Hematopoietic multipotent progenitor cell treated with erythropoietin and hydrocortisone succinate and interleukin-3 and kit ligand, for 15 days (in vitro differentiated cells): ENCODE measurements around the gene UBAC1.
A peak's percentile ranks its signal among the peaks of the same experiment; 100 is the strongest.
"Not testable (repeated sequence)": the region's sequence is repeated elsewhere in the genome, so short reads cannot be mapped to it uniquely, and the experiment has no call there.

ENCODE experiments used
- DNase-seq: peaks from one replicate; pipeline ENCODE4 v3.0.0-alpha.2; 2015; ENCODE audit warnings: low spot score

Gene UBAC1

DNA sequence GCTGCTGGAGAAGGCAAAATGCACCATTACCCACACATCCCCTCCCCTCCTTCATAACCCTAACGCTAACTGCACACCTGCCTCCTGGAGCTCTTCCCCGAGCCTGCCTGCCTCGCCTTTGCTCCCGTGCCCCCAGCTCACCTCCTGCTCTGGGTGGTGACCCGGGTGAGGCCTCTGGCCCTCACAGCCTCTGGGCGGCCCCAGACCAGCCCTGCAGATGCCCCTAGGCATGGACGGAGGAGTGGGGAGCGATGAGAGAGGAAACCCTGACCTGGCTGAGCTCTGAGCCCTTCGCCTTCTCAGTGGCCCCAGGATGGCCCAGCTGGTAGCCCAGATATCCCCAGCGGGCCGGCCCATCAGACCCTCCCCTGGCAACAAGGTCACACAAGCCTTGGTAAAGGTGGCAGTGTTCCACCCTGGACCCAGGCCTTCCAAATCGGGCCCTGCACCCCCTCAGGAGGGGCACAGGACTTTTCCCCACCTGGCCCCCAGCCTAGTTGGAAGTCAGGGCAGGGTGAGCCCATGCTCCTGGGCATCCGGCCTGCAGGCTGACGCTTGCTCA, 39.3 kb downstream of the UBAC1 start:
- no peak for DNase-seq

DNA sequence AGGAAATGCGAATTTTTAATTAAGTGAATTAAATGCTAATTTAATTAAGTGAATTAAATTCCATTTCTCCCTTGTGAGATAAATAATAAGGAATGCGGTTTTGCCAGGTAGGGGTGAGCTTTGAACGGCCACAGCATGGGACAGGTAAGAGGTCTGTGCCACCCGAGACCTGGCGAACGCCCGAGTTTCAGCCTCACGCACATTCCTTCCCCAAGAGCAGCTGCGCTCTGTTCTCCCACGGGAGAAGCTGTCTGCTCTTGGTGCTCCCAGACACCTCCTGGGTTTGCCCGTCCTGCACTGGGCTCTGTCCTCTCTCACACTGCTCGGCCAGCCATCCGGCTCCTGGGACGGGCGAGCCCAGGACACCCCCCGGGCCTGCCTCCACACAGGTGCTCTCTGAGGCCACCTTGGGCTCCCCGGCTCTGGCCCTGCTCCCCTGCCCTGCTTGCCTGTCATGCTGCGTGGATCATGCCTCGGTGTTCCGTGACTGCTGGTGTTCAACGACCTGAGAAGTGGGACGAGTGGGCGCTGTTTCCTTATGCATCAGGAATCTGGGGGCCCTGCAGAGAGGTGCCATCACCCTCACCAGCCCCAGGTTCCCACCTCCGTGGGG, 40.1 kb downstream of the UBAC1 start:
- no peak for DNase-seq

DNA sequence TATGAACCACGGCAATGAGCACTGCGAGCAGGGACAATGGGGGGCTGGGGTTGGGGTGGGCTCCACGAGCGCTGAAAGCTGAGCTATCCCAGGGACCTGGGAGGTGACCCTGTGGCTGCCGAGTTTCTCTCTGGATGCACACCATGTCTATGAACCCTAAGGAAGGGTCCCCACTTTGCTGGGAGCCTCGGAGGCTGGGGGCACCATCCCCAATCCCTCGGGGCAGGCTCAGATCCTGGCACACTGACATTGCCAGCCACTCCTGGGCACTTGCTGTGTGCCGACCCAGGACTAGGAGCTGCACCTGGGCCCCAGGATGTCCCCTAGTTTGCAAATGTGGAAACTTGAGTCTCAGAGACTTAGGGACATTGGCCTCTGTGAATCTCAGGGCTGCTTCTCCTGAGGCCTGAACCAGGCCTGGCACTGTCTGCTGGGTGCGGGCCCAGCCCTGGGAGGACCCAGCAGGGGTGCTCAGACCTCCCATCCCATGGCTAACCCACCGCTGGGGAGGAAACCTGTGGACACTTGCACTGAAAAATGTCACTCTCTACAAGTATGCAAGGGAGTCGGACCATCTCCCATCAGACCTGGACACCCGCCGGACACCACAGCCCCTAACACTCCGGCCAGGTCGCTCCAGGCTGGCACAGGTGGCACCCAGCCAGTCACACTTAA, 40.8 kb downstream of the UBAC1 start:
- no peak for DNase-seq

DNA sequence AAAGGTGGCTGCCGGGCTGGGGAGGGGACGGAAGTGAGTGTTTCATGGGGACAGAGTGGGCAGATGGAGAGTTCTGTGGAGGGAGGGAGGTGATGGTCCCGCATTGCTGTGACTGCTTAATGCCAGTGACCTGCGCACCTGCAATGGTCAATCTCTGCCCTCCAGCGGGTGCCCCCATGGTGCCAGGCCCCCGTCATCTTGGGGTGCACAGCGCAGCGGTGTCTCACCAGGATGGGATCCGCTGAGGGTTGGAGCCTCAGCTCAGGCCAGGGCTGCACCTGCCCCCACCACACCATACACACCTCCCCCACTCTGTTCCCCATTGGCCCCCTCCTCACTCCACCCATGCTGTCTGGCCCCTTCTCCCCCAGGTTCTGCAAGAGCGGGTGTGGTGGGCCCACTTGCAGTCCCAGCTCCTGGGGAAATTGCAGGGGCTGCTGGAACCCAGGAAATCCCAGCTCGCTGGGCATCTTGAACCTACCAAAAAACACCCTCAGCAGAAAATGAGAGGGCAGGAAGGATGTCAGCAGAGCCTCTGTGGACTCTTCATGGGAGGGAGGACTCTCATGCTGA, 41.8 kb downstream of the UBAC1 start:
- no peak for DNase-seq

DNA sequence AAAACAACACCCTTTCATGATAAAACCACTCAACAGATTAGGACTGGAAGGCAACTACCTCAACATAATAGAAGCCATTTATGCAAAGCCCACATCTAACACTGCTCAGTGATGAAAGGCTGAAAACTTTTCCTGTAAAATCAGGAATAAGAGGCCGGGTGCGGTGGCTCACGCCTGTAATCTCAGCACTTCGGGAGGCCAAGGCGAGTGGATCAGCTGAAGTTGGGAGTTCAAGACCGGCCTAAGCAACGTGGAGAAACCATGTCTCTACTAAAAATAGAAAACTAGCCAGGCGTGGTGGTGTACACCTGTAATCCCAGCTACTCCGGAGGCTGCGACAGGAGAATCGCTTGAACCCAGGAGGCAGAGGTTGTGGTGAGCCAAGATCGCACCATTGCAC, 44.9 kb downstream of the UBAC1 start:
- DNase-seq: not testable (repeated sequence)

DNA sequence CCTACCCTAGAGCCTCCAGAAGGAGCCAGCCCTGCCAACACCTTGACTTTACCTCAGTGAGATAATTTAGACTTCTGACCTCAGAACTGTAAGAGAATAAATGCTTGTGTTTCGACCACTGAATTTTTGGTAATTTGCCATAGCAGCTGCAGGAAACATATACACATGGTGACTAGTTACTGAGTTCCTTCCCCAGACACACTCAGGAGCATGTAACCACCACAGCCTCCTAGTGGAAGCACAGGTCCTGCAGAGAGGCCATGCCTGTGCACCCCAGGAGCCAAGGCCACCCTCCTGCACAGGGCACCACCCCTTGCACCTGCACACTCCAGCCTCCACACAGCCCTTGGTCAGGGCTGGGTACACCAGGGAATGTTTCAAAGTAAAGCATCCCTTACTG, 46.3 kb downstream of the UBAC1 start:
- DNase-seq: no peak

DNA sequence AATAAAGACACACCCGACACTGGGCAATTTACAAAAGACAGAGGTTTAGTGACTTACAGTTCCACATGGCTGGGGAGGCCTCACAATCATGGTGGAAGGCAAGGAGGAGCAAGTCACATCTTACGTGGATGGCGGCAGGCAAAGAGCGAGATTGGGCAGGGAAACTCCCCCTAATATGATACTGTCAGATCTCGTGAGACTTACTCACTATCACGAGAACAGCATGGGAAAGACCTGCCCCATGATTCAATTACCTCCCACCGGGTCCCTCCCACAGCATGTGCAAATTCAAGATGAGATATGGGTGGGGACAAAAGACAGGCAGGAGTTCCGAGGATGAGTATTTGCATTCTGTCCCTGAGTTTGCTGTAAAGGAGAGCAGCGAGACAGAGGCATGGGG, 49.9 kb downstream of the UBAC1 start:
- DNase-seq: peak; percentile 43

DNA sequence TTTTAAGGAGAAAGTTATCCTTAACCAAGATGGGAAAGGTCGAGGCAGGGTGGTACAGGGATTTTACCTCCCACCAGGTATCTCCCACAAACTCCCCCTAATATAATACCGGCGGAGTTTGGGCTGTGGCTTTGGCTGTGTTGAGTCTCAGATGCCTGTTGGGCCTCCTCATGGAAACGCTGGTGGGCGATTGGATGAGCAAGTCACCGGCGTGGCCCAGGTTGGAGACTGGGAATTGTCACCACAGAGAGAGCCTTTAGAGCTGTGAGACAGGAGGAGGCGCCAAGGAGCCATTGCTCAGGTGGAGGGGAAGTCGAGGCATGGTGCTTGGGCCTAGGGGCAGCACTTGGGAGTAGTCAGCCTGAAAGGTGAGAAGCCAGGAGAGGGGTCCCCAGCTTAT, 50.4 kb downstream of the UBAC1 start:
- DNase-seq: no peak

DNA sequence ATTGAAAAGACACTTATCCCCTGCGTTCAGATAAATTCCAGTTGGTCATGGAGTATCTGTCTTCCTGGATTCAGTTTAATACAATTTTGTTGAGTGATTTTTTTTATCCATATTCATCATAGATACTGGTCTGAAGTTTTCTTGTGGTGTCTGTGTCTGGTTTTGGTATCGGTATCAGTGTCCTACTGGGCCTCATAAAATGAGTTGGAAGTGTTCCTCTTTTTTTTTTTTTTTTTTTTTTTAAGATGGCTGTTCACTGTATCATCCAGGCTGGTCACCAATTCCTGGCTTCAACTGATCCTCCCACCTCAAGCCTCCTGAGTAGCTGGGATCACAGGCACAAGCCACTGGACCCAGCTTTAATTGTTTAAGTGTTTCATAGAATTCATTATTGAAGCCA, 51.0 kb downstream of the UBAC1 start:
- DNase-seq: no peak

DNA sequence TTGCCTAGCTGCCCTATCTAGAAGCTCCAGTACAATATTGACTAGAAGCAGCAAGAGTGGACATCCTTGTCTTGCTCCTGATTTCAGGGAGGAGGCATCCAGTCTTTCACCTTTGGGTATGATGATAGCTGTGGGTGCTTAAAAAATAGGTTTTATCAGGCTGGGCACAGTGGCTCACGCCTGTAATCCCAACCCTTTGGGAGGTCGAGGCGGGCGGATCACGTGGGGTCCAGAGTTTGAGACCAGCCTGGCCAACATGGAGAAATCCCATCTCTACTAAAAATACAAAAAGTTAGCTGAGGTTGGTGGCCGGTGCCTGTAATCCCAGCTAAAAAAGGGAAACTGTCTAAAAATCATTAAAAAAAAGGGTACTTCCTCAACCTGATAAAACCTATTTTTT, 51.8 kb downstream of the UBAC1 start:
- DNase-seq: no peak

DNA sequence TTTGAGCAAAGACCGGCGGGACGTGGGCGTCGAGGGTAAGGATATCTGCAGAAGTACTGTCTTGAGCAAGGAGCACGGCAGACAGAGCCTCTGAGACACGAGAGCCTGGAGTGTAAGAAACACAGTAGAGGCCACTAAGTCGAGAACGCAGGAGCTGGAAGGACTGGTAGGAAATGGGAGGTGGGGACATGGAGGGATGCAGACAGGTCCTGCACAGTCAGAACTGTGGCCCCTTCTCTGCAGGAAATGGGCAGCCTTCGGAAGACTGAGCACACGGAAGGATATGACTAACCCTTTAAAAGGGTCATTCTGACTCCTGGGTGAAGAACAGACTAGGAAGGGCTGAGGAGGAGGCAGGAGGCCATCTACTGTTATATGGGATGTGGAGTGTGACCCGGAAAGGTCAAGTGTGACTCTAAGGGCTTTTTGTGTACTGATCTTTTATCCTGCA, 52.4 kb downstream of the UBAC1 start:
- DNase-seq: no peak

DNA sequence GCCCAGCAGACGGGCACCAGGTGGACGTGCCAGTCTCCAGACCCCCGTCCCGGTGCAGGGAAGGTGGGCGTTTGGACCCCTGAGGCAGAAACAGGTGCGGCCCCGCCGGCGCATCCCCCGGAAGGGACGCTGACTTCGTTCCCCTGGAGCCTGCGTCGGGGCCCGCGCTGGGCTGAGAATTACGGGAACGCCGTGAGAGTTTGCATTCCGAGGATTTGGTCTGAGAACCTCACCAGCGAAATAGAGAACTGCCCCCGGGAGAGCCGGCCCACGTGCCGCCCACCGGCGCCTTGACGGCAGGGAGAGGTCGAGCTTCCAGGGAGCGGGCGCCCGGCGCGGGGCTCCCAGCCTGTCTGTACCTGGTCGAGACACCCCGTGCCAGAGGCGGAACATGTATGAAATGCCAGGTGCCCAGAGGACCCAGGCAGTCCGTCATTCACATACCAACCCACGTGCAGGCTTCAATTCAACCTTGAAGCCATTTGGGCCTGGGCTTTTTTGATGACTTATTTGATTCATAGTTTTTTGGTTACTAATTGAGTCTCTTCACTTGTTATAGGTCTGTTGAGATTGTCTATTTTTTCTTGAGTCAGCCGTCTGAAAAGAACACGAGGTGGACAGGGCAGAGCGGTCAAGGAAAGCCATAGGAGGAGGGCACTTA, 53.0 kb downstream of the UBAC1 start:
- no peak for DNase-seq

DNA sequence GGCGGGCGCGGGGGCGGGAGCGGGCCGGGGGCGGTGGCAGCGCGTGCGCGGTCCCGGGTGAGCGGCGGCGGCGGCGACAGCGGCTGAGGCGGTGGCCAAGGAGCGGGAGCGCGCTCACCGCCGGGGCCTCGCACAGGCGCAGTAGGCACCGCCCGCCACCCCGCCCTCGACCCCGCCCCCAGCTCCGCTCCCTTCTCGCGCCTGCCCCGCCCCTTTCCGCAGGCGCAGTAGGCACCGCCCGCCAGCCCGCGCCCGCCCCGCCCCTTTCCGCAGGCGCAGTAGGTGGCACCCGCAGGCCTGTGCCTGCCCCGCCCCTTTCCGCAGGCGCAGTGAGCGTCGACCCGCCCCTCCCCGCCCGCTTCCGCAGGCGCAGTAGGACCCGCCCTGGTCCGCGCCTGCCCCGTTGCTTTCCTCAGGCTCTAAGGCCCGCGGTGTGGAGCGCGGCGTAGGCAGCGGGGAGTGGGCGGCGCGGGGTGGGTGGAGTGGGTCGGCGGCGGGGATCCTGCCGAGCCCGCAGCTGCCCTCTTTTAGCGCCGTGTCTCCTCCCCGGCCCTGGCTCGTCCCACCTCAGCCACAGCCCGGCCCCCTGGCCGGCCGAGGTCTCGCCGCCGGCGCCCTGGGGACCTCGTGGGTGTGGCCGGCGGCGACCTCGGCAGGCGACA, 53.6 kb downstream of the UBAC1 start, which contains the start of gene CAMSAP1:
TSS of gene CAMSAP1 (minus strand) at position 116 of the 662 bp plus-strand sequence. CDS start 387 bp downstream, outside the sequence.
- DNase-seq: peak; percentile 95

DNA sequence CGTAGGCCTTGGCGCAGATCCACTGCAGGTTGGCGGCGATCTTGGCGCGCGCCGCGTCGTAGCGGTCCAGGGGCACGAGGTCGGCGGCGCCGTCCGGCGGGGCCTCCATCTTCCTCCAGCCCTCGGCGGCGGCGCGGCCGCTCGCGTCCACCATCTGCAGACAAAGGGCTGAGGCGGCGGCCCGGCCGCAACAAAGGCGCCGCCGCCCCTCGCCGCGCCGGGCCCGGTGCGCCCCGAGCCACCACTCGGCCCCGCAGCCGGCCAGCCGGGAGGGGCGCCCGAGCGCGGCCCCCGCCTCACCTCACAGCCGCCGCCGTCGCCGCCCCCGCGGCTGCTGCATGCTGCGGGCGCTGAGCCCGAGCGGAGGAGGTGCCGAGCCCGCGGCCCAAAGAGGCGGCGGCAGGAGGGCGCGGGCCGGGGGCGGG, 54.2 kb downstream of the UBAC1 start:
- DNase-seq: no peak

DNA sequence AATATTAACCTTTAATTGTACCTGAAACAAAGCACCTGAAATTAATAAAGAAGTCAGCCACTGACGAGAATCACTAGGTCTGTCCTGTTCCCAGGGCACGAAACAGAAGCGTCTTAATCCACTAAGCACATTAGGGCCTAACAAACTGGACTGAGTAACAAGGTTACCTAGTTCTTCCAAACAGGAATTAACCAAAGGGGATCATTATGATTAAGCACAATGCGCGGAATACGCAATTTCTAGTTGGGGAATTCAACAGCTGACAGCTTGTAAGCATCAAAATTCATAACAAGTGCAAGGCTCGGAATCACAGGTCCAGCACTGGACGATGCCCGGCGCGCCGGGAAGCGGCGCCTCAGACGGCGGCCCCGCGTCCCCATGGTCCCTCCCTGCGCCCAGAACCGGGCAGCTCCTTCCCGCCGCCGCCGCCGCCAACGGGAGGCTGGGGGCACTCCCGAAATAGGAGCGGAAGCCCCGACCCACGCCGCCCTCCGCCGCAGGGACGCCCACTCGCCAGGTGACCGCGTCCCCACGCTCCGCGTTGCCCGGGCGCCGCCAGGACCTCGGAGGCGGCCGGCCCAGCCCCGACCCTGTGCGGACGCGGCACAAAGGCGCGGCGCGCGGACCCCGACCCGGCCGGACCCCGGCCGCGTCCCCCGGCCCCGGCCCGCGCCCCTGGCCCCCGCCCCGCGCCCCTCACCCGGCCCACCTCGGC, 54.7 kb downstream of the UBAC1 start:
- DNase-seq: peak; percentile 25

DNA sequence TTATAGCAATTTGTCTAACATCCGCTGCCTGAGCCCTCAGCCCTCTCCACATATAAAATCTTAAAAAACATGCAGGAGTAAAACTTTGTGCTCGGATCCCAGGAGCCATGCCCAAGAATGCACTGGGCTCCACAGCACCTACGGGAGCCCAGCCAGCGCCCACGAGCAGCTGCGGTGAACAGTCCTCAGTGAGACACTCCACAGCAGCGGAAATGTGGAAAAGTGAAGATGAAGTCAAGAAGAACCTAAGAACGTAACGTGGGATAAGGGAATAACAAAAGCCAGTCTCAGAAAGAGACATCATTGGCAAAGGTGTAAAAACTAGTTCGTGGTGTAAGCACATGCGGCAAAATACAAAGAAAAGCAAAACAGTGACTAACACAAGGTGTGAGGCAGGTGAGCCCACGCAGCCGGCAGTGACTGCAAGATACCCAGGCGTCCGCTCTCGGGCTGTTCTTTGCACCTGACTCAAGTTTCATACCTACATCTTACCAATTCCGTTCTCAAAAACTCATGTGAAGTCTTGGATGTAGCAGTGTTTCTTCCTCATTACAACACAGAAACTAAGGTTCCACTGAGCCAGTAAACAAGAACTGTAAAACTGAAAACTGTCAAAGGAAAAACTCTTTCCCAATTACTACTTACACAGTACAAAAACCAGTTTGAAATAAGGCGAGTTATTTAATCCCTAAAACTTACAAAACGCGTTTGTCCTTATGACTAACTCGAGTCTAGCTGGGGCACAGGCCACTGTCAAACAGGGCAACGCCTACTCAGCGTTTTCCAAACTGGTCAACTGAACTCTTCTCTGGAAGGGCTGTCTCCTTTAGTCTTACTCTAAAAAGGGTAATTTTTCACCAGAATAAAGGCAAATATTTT, 55.6 kb downstream of the UBAC1 start:
- peak; percentile 39 for DNase-seq

DNA sequence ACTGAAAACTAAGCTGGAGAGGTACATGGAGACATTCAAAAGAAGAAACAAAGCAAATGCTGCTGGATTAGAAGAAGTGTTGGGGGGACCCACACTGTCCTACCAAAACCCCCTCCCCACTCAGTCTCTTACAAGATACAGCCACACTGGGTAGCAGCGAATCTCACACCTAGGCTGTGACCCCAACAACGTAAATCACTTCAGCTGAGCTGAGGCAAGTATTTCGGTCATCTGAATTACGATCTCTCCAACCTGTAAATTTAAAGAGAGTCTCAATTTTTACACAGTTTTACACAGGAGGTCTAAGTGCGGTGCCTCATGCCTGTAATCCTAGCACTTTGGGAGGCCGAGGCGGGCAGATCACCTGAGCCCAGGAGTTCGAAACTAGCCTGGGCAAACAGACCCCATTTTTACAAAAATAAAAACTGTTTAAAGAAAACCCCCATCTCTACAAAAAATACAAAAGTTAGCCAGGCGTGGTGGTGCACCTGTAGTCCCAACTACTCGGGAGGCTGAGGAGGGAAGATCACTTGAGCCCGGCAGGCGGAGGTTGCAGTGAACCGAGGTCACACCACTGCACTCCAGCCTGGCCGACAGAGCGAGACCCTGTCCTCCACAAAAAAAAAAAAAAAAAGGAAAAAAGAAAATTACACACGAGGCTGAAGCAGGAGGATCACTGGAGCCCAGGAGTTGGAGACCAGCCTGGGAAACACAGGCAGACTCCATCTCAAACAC, 57.2 kb downstream of the UBAC1 start:
- no peak for DNase-seq

DNA sequence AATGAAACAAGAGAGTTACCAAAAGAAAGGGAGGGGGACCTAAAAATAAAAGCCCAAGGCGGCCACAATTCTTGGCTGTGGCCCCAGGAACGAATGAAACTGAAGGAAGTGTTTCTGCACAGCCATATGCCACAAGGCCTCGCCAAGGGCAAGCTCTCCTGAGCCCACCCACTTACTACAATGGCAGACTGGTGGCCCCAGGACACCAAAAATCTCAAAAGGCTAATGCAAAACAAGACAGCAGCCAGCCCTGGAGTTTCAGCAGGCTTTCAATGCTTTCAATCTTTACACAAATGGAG, 57.9 kb downstream of the UBAC1 start:
- no peak for DNase-seq

DNA sequence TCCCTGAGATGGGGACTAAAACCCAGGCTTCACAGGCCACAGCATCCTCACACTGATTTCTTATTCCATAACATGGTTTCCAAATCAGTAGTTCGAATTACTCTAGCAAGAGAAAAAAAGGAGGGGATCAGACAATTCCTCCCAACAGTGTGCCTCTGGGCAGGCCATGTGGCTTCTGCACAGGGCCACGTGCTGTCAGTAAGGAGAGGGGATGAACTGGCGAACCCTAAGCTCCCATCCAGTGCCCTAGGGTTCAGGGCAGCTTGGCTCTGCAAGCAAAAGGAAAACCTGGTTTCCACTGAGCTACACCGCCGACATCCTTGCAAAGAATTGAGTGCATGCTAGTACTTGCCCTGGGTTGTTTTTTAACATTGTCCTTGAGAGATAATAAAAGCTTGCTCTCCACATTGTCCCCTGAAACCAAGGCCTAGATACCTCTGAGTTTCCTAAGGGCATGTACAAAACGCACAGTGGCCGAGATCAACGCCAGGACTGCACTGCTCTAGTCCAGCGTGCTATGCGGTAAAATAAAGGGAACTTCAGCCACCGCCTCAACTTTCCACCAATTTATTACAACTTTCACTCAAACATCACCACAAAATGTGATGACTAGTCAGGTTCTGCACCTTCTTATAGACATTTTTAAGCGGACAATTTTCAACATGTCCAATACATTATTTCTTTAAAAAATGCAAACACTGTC, 58.4 kb downstream of the UBAC1 start:
- DNase-seq: no peak
